BJ (cell line): Measurements from ENCODE around the gene TPR. TPM values are rescaled to one million over a fixed set of nuclear protein-coding genes. Genes with fewer than 3 reads are reported as not detected.

ENCODE experiments used
- CTCF ChIA-PET: fragments of 350-600 bp; formaldehyde crosslinking; extraction: SDS; loops from one replicate; lab custom pipeline; 2021; ENCODE audit warnings: antibody characterized with exemption, inconsistent platforms; lab: Yijun Ruan, JAX
- POLR2A ChIA-PET: fragments of 300-600 bp; sonication (Branson Sonifier 250); formaldehyde crosslinking; extraction: SDS; loops from one replicate; lab custom pipeline; 2021; ENCODE audit warnings: antibody characterized with exemption; lab: Charles Lee
- DNase-seq: peaks from one replicate; pipeline ENCODE4 v3.0.0-alpha.2; 2011; ENCODE audit warnings: low read depth
- H3K27me3 ChIP-seq: 2 replicates; pipeline ENCODE4 v1.6.0; 2011; ENCODE audit warnings: low read length; ENCODE audit not compliant: control insufficient read depth, insufficient read depth
- H3K36me3 ChIP-seq: 2 replicates; pipeline ENCODE4 v1.5.1; 2011; ENCODE audit warnings: low read length; ENCODE audit not compliant: control insufficient read depth, insufficient read depth
- H3K4me3 ChIP-seq: 2 replicates; pipeline ENCODE4 v1.5.1; 2011; ENCODE audit warnings: low read depth, mild to moderate bottlenecking, control low read depth, low read length
- polyA plus RNA-seq: library from polyadenylated mRNA; depleted of rRNA; stranded (reverse); fragments of >200 nt; gene quantifications from 2 replicates; pipeline ENCODE4 v1.2.3, GENCODE V29; 2011
- TF ChIP-seq, protein P1 (sequence below): IDR thresholded peaks from 2 replicates; pipeline ENCODE4 v1.5.1; 2011; ENCODE audit warnings: low read depth, mild to moderate bottlenecking, control low read depth, inconsistent platforms, low read length, moderate library complexity; ENCODE audit not compliant: insufficient read depth

The TPR gene
- polyA plus RNA-seq, 1 experiment: 48.6 TPM

DNA sequence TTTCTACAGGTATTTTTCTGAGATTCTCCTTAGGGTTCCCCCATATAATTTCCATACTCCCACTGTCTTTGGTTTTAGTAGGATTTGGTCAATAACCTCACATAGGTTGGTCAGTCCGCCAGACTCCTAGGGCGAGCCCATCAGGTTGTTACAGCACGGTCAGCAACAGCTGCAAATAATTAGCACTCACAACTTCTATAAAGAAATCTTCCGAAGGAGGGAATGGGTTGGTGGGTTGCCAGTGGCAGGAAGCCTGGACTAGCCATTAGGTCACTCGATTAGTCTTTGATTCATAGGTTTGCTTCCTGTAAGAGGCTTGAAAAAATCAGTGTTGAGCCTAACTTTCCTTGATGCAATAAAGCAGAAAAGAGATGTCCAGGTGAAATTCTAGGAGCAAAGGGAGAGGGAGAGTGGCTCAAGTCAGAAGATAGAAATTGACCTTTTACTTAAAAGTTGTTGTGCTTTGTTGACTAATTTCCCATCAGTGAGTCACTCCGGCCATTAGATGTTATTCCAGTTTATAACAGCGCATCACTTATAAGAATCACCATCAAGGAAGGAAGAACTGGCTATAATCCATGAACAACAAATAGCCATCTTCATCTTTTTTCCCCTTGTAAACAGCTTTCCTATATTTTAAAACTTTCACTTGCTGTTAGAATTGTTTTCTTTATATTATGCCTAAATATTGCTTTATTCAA, 88.3 kb downstream of the TPR start:
- TF ChIP-seq, protein P1, sequence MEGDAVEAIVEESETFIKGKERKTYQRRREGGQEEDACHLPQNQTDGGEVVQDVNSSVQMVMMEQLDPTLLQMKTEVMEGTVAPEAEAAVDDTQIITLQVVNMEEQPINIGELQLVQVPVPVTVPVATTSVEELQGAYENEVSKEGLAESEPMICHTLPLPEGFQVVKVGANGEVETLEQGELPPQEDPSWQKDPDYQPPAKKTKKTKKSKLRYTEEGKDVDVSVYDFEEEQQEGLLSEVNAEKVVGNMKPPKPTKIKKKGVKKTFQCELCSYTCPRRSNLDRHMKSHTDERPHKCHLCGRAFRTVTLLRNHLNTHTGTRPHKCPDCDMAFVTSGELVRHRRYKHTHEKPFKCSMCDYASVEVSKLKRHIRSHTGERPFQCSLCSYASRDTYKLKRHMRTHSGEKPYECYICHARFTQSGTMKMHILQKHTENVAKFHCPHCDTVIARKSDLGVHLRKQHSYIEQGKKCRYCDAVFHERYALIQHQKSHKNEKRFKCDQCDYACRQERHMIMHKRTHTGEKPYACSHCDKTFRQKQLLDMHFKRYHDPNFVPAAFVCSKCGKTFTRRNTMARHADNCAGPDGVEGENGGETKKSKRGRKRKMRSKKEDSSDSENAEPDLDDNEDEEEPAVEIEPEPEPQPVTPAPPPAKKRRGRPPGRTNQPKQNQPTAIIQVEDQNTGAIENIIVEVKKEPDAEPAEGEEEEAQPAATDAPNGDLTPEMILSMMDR: no peak
- DNase-seq: no peak
- Histone ChIP-seq H3K27me3 (no peaks in the 10 kb centered on the region), H3K36me3 (no peaks in the 10 kb centered on the region), H3K4me3 (no peak overlapping the region)
- ChIA-PET POLR2A (no interaction called here), CTCF (no interaction called here)

DNA sequence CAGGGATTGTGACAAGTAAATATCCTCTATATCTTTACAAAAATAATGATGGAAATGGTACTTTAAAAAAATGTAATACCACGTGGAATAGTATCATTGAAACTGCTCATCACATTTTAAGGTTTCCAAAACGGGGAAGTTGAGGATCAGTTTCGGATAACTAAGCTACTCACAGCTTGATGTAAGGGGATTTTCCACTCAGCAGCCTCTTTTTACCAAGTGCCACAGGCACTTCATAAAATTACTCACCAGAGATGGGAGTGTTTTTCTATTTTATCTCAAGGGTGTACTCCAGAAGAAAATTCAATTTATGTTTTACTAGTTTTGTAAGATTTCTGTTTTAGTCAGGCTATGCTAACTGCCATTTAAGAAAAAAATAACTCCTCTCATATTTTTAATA, 91.7 kb downstream of the TPR start:
- DNase-seq: no peak
- ChIA-PET CTCF (no interaction called here), POLR2A (no interaction called here)
- Histone ChIP-seq H3K36me3 (no peaks in the 10 kb centered on the region), H3K27me3 (no peaks in the 10 kb centered on the region), H3K4me3 (no peak overlapping the region)
- TF ChIP-seq, protein P1: no peak

DNA sequence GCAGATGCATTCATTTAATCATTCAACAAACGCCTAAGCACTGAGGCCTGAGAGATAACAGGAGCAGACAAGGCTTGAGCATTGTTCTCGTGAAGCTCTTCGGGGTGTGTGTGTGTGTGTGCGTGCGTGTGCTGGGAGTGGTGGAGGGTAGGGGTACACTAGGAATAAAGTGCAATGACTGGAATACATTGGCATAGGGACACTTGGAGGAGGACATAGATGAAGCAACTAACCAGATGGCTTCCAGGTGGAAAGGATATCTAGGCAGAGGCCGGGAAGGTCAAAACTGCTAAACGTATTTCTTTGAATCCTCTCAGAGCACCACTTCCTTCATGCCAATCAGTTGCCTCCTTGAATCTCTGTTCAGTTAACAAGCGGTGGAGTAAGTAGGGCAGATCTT, 92.6 kb downstream of the TPR start:
- CTCF ChIA-PET: no interaction called here
- POLR2A ChIA-PET: no interaction called here
- Histone ChIP-seq H3K27me3 (no peaks in the 10 kb centered on the region), H3K36me3 (no peaks in the 10 kb centered on the region), H3K4me3 (no peak overlapping the region)
- TF ChIP-seq, protein P1: no peak
- no peak for DNase-seq

DNA sequence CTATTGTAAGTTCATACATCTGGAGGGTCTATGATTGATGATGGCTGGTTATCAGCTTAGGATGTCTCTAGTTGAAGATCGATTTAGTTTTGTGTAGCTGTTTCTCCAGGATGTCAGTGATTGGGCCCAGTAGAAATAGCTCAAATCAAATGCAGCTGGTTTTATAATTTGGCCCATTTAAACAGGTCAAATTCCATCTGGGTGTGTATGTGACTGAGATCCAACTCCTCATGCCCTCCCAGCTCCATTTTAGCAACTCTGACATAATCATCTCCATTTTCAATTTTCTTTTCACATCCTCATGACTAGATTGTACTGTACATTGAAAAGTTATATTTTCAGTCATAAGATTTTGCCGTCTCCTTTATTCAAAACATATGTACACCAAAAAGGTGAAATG, 99.2 kb downstream of the TPR start:
- Histone ChIP-seq H3K27me3 (no peaks in the 10 kb centered on the region), H3K36me3 (no peaks in the 10 kb centered on the region), H3K4me3 (no peak overlapping the region)
- POLR2A ChIA-PET: no interaction called here
- TF ChIP-seq, protein P1: no peak
- no peak for DNase-seq
- CTCF ChIA-PET: interaction anchor here (1.1 kb wide), 1 partner anchor 16 kb away, joined by 3 read pairs; no protein-coding TSS in a partner anchor

DNA sequence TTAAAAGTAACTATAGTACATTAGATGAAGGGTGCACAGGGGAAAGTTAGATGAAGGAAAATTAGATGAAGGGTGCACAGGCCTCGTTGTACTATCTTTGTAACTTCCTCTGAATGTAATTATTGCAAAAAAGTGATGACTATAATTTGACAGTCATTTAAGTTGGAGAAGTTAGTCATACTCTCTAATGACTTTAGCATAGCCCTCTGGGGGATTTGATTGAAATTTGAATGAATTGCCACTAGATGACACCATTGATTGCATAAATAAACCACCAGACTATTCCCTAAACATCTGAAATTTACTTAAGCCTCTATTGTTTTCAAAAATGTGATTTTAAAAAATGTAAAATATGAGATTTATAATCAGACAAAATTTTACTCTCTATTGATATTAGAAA, 102.6 kb downstream of the TPR start:
- Histone ChIP-seq H3K36me3 (no peaks in the 10 kb centered on the region), H3K4me3 (no peak overlapping the region), H3K27me3 (no peaks in the 10 kb centered on the region; the same call in 1 of the 2 replicates)
- CTCF ChIA-PET: no interaction called here
- TF ChIP-seq, protein P1: no peak
- POLR2A ChIA-PET: no interaction called here
- no peak for DNase-seq
